ENCODE measurements around the gene GRK3. TPM values are rescaled to one million over a fixed set of nuclear protein-coding genes. Genes with fewer than 3 reads are reported as not detected.

Gene GRK3
- total and polyA plus RNA-seq, 7 donors = 1.2 to 9.6 (median 7.2) TPM

DNA sequence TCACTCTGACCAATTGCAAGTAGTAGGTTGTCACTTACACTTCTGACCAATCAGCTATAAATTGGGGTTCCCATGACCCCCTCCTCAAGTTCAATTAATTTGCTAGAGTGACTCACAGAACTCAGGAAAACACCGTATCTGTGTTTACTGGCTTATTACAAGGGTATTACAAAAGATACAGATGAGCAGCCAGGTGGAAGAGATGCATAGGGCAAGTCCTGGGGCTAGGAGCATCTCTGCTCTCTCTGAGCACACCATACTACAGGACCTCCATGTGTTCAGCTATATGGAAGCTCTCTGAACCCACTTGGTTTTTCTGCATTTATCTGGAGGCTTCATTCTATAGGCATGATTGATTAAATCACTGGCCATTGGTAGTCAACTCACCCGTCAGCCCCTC is 11.3 kb upstream of the GRK3 start:
- peaks cover 0 to 19% (median 16%) of the 10 kb centered on the region in 4 donors for H3K4me1 ChIP-seq
- 77 to 85% methylated on average over 2 of the region's 2 CpGs for WGBS, 2 donors
- no peaks in the 10 kb centered on the region for H3K27me3 ChIP-seq
- no peak overlapping the region for H3K4me3 ChIP-seq
- no peak overlapping the region for H3K27ac ChIP-seq
- DNase-seq = no peak
- peaks cover 0 to 4% (median 0%) of the 10 kb centered on the region in 4 donors for H3K9me3 ChIP-seq
- H3K36me3 ChIP-seq = no peaks in the 10 kb centered on the region
- intact Hi-C loops (cut with DNase I) = no loop called here
- TF ChIP-seq POLR2A (IDR thresholded peaks at IDR 0.05) (no peak), POLR2AphosphoS5 (IDR thresholded peaks at IDR 0.05) (no peak), EP300 (IDR thresholded peaks at IDR 0.05) (no peak), CTCF (IDR thresholded peaks at IDR 0.05) (no peak)

DNA sequence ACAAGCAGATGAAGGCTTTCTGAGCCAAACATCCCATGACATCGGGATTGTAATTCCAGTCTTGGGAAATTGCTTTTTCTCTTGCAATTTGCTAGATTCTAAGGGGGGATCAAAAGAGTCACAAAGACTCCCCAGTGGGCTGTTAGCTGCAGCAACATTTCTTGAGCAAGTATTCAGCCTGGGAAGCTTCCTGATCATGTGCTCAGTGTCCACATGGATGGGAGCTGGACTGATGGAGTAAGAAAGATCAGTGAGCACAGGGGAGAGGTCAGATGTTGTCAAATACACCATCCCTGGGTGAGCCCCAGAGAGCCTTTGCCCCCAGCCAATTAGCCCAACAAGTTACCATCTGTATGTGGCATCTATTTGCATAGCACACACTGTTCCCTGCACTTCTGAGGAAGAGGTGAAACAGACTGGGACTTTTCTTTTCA is 10.2 kb upstream of the GRK3 start:
- no peak for TF ChIP-seq POLR2AphosphoS5 (IDR thresholded peaks at IDR 0.05)
- no peak for TF ChIP-seq EP300 (IDR thresholded peaks at IDR 0.05)
- TF ChIP-seq CTCF (IDR thresholded peaks at IDR 0.05) = no peak
- TF ChIP-seq POLR2A (IDR thresholded peaks at IDR 0.05) = no peak
- Histone ChIP-seq H3K27me3 (no peaks in the 10 kb centered on the region), H3K36me3 (no peaks in the 10 kb centered on the region), H3K4me1 (peaks cover 0 to 19% (median 16%) of the 10 kb centered on the region in 4 donors), H3K27ac (no peak overlapping the region), H3K9me3 (peaks cover 0 to 4% (median 0%) of the 10 kb centered on the region in 4 donors), H3K4me3 (no peak overlapping the region)
- DNase-seq = no peak
- intact Hi-C loops (cut with DNase I) = no loop called here
- WGBS, 2 donors = 82 to 83% methylated on average over 1 of the region's 1 CpG

DNA sequence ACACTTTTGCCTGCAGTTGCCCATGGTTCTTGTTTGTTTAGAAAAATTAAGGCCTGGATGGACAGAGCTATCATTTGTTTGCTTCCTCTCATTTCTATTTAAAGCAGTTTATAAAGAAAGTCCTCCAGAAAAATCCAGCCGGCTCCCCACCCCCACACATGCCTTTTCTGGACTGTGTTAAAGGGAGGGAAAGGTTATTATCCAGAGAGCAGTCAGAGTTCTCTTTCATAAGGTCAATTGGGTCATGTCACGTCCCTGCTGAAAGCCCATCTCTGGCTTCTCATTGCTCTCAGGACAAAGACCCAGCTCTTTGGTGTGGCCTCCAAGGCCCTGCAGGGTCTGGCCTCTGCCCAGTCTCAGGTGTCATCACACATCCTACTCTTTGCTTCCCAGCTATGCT is 9.8 kb upstream of the GRK3 start:
- no peaks in the 10 kb centered on the region for H3K36me3 ChIP-seq
- H3K9me3 ChIP-seq = peaks cover 0 to 4% (median 0%) of the 10 kb centered on the region in 4 donors
- H3K27ac ChIP-seq = no peak overlapping the region
- no peaks in the 10 kb centered on the region for H3K27me3 ChIP-seq
- TF ChIP-seq POLR2A (IDR thresholded peaks at IDR 0.05) (no peak), POLR2AphosphoS5 (IDR thresholded peaks at IDR 0.05) (no peak), CTCF (IDR thresholded peaks at IDR 0.05) (no peak), EP300 (IDR thresholded peaks at IDR 0.05) (no peak)
- intact Hi-C loops (cut with DNase I) = no loop called here
- H3K4me3 ChIP-seq = no peak overlapping the region
- H3K4me1 ChIP-seq = peaks cover 0 to 19% (median 16%) of the 10 kb centered on the region in 4 donors
- 57 to 80% methylated on average over 2 of the region's 2 CpGs for WGBS, 2 donors
- no peak for DNase-seq

DNA sequence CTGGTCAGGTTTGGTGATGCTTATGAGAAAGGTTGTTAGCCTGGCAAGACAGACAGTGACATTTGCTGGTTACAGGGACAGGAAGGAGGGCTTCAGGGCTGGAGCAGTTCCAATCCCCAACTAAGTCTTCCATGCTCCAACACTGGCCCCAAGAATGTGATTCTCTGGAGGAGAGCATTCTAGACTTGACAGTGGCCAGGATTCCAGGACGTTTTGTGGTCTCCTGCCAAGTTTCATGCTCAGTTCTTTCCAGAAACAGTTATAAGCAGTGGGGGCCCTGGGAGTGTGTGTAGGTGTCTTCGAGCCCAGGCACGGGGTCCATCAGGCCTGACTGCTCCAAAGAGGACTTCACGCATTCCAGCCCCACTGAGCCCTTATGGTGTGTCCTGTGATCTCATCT is 8.9 kb upstream of the GRK3 start:
- intact Hi-C loops (cut with DNase I) = no loop called here
- 75 to 80% methylated on average over 4 of the region's 4 CpGs for WGBS, 2 donors

More for the DNA sequence above, 8.9 kb upstream of the GRK3 start:
- no peak overlapping the region for H3K4me3 ChIP-seq
- peaks cover 0 to 4% (median 0%) of the 10 kb centered on the region in 4 donors for H3K9me3 ChIP-seq
- DNase-seq = no peak
- peak overlapping the region in 1 of 4 donors; percentile 48 for H3K27ac ChIP-seq
- TF ChIP-seq POLR2AphosphoS5 (IDR thresholded peaks at IDR 0.05) (no peak), CTCF (IDR thresholded peaks at IDR 0.05) (no peak), EP300 (IDR thresholded peaks at IDR 0.05) (no peak), POLR2A (IDR thresholded peaks at IDR 0.05) (no peak)
- H3K36me3 ChIP-seq = no peaks in the 10 kb centered on the region
- H3K27me3 ChIP-seq = no peaks in the 10 kb centered on the region
- H3K4me1 ChIP-seq = peaks cover 0 to 25% (median 16%) of the 10 kb centered on the region in 4 donors
